Stimulated activated CD8-positive, alpha-beta memory T cell treated with anti-CD3 and anti-CD28 coated beads, Interleukin-7, amount 100 ng/mL, for 1 hour (primary cell): ENCODE measurements around the gene TRMT44.

Source experiments
- DNase-seq, 2 donors: peaks; one replicate each; pipeline ENCODE4 v3.0.0-alpha.2; 2020; ENCODE audit warnings: low read depth in 2 of 2

The TRMT44 gene

DNA sequence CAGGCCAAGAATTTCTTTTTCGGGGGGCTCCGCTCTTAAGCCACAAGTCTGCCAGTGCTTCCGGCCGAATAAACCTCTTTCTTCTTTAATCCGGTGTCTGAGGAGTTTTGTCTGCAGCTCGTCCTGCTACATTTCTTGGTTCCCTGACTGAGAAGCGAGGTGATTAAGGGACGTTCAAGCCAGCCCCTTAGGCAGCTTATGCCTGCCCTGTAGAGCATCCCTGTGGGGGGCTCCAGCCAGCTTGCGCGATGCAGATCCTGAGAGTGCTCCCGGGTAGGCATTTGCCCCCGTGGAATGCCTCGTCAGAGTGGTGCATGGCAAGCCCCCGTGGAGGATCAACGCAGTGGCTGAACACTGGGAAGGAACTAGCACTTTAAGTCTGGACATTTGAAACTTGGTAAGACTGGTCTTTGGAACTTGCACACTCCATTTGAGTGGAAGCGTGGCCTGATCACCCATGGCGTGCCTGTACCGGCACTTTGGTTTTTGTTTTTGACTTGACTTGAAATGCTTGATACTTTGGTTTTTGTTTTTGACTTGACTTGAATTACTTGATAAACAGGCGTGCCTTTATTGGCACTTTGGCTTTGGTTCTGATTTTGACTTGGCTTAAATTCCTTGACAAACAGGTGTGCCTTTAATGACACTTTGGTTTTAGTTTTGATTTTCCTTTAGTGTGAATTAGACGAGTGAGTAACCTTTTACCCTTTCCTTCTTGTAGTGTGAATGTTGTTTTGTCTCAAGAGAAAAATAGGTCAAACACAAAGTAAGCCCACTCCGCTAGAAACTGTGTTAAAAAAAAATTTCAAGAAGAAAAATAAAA lies 6.1 kb upstream of the TRMT44 start:
- DNase-seq, result no peak

DNA sequence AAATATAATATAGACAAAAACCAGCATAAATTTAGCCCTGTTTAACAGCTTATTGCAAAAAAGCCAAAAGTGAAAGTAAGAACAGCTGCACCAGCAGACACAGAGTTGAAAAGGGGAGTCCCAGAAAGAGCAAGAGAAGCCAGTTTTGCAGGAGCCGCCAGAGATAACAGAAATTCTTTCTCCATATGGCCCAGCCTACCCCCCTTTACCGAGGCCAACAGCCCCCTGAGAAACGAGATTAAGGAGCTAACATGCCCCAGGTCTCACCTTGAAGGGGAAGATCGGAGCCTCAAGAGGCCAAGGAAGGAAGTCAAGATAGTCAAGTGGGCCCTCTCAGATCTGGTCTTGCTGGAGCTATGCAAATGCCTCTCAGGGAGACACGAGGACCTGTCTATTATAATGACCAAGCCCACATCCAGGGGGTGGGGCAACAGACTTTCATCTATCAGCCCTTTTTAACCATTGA lies 4.9 kb upstream of the TRMT44 start:
- DNase-seq, result no peak

DNA sequence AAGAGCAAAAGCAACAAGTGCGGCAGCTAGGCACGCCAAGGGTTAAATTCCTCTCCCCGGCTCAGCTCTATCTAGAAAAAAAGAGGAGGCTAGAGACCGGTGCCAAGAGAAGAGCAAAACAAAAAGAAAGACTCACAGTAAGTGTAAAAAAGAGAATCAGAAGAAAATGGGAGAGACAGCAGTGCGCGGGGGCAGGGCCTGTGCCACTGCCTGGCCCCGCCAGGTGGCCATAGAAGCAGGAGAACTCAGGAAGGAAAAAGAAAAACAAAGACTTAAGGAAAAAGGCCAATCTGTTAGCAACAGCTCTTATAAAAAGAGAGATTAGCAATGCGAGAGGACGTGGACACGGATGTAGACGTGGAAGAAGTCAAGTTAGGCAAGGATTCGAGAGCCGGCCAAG lies 3.3 kb upstream of the TRMT44 start:
- DNase-seq, result no peak

DNA sequence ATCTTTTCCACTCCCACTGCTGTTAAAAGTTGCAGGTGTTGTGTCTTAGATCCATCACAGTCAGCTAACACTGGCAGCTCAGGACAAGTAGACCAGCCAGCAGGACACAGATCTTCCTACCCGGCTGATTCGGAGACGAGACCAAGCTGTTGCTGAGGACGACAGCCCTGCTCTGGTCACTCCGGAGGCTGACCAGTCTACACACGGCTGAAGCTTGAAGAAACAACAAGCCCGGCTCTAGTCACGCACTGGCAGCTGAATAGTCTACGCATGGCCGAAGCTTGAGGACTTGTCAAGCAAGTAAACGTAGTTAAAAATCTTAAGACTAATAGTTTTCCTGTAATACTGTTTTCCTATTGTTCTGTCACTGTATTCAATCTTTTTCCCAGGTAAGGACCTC lies 1.8 kb upstream of the TRMT44 start:
- DNase-seq, result no peak

DNA sequence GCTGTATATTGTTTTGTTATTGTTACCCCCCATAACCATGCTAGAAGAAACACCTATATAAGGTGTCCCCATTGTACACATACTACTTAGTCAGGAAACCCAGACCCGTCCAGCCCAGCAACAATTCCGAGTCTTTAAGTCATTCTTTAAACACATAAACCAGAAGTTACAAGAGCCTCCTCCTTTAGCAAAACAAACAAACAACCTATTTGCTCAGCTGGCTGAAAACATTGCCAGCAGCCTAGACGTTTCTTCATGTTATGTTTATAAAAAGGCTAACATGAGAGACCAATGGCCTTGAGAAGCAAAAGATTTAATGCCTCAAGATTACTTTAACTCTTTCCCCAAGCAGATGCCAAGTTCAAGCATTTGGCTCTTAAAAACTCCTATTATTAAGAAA lies 1.4 kb upstream of the TRMT44 start:
- DNase-seq, result no peak

DNA sequence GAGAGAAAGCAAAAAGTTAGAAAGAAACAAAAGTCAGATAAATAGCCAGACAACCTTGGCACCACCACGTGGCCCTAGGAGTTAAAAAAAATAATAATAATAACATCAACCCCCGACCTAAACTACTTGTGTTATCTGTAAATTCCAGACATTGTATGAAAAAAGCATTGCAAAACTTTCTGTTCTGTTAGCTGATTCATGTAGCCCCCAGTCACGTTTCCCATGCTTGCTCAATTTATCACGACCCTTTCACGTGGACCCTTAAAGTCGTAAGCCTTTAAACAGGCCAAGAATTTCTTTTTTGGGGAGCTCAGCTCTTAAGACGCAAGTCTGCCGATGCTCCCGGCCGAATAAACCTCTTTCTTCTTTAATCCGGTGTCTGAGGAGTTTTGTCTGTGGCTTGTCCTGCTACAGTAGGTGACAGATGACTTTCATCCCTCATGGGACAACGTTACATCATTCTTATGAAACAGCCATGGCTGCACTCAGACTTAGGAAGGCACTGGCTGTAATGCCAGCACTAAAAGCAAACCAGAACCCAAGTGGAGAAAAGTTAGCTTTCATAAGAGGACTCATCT lies 574 bp upstream of the TRMT44 start:
- no peak for DNase-seq

DNA sequence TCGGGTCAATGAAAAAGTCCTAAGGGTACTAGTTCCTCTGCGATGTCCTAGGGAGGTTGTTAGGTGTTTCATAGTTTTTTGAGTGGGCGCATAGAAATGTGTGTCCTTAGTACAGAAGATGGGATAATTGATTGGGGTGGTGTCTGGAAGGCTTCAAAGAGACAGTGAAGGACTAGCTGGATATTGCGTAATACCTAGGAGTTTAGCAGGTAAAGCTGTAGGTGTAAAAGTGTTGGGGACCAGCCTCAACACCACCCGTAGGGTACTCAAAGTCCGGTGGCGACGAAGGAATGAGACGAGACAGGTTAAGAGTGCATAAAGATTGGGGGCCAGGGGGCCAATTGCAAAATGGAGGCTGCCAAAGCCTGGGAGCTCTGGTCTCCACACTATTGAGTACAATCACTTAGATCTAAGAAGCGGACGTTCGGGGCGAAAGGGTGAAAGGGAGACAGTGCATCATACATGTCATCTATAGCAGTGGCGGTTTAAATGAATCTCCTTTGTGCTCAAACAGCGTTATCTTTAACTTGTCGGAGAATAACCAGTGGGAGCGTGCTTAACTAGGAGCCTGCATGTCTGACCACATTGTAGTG lies 1.0 kb downstream of the TRMT44 start:
- no peak for DNase-seq

DNA sequence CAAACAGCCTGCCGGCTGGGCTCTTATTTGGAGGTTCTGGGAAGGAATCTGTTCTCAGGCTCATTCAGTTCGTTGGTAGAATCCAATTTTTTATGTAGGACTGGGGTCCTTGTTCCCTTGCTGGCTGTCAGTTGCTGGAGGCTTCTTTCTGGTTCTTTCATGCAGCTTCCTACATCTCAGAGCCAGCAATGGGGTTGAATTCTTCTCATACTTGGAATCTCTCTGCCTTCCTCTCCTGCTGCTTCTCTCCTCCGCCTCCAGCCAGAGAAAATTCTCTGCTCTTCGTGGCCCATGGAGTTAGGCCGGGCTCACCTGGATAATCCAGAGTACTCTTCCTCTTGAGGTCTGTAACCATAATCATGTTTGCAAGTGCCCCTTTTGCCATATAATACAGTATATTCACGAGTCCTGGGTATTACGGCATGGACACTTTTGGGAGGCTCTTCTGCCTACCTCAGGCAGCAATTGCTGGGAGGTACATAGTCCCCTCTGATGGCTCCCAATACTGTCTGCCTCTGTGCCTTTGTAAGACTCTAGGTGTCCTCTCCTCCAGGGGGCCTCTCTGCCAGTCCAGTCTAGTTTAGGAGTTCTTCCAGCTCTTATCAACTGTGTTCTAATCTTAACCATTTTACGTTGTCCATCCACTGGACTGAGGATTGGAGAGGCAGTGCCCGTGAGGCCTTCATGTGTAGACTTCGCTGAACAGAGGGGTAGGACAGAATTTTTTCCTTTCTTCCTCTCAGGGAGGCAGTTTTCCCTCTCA lies 2.2 kb downstream of the TRMT44 start:
- no peak for DNase-seq

DNA sequence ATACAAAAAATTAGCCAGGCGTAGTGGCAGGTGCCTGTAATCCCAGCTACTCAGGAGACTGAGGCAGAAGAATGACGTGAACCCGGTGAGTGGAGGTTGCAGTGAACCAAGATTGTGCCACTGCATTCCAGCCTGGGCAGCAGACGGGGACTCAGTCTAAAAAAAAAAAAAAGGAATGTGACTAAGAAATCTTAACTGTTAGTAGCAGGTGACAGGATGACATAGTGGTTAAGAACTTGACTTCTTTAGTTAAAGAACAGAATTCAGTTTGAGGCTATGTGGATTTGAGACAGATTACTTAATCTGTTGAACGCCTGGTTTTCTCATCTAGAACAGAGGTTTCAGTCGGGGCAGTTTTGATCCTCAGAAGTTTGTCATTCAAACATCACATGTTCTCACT lies 3.2 kb downstream of the TRMT44 start:
- DNase-seq, result no peak

DNA sequence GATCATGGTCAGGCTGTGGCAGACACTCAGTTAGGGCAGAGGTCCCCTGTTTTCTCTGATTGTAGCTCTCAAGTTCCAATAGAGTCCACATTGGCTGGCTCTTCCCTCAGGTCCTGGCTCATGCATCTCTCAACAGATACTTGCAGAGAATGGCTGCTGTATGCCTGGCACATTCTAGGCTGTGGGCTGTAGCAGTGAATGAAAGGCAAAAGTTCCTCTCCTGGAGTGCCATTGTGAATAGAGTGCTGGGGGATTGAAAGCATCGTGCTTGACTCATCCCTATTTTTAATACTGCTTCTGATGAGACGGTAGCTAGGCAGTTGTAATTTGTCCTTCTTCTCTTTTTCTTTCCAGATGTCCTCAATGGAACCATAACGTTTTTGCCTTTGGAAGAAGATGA lies 5.5 kb downstream of the TRMT44 start:
- DNase-seq, result no peak

DNA sequence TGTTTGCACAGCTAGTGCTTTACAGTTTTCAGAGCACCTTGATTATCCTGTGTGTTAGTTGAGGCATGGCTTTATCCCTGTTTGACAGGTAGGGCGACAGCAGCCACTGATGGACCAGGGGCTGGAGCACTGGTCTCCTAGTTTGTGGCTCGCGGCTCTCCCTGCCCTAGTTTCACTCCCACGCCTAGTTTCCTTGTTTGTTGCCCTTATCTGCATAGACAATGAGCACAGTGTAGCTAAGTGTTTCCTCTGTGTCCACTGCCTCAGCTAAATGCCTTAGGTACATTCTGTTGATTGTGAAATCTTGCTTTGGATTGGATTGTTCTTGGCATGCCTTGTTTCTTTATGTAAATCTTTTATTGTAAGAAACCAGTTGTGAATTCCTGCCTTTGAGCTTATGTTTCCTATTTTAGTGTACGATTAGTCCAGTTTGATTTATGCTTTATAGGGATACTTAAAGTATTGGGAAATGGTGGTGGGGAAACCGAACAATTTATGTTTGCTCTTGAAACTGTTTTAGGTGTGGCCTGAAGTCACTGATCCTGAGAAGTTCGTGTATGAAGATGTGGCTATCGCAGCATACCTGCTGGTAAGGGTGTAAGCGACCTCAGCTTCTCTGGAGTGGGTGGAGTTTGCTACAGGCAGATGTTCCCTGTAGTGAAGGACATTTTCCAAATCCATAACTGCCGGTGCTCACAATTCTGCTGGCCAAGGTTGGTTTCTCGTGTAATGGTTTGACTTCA lies 11.0 kb downstream of the TRMT44 start:
- no peak for DNase-seq

DNA sequence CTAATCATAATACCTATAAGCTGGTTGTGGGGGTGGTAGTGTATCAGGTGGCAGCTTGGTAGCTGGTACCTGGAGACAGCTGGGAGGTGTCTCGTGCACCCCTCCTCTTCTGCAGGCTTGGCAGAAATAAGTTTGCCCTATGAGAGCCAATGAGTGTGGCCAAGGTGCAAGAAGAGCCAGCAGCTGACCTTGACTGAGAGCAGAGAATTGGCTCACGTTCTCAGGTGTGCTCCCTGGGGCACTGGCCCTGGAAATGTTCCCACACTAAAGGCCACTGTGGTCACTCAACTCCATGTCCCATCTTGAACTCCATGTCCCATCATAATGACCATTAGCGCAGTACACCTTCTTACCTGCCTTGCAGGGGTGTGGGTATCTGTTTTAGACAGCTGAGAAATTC lies 13.4 kb downstream of the TRMT44 start:
- DNase-seq, result no peak

DNA sequence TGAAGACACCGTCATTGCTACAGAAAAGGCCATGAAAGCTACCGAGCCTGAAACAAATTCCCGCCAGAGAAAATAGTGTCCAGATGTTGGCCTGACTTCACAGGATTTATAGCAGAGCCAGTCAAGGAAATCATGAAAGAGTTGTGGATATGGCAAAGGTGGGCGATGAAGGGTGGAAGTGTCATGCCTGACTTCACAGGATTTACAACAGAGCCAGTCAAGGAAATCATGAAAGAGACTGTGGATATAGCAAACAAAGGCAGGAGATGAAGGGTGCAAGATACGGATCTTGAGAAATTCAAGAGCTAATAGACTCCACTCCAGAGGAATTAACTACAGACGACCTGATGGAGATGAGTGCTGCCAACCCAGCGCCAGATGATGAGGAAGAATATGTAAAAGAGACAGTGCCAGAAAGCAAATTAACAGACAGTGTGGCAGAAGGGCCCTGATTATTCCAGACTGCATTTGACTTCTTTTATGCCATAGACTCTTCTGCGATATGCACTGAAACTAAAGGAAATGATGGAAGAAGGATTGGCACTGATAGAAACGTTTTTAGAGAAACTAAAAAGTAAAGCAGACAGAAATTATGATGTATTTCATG lies 17.2 kb downstream of the TRMT44 start:
- DNase-seq, result no peak

DNA sequence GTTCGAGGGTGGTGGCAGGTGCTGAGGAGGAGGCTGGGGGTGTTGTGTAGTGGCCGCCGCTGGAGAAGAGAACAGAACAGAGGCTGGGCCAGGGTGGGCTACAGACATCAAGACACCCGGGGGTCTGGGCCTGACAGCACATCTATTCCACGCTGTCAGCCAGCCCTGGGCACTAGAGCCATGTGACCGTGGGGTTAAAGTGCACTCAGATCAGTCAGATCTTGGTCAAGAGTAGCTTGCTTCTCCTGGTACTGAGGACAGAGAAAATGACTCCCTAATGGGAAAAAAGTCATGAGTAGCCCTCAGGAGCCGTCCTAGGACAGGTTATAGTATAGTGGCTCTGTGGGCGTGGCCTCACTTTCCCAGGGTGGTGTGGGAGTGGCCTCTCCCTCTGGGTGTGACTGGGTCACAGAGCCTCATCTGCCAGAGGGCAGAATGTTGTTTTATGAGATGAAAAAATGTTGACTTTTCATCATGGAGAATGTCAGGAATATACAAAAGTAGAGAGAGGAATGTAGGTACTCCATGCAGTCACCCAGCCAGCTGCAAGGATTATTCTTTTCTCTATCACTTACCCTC lies 19.4 kb downstream of the TRMT44 start:
- no peak for DNase-seq

DNA sequence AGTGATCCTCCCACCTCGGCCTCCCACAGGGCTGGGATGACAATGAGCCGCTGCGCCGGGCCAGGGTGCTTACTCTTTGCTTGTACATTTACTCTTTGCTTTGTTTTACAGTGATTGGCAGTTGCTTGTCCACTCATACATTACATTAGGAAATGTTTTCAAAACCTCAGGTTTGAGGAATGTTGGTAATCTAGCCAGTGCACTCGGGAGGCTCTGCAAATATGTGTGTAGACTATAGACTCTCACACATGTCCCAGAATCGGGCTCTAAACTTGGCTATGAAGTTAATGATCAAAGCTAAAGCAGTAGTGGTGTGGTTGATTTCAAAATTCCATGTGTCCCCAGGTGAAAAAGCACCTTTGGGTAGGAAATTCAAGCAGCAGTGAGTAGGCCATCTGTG lies 20.5 kb downstream of the TRMT44 start:
- DNase-seq, result no peak

DNA sequence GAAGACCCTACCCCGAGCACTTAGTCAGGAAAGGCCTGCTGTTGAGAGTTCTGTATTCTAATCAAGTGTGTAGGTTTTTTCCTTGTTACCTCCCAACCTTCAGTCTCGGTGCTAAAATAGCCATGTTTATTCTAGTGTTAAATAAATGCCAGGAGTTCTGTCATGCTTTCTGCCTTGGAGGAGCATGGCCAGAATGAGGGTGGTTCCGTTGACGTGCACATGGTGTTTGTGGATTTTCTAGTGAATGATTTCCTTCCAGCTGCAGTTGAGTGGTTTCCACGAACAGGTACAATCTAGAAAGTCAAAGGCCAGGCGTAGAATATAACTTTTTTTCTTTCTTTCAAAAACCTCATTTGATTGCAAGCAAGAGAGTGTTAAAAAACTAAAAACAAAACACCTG lies 21.0 kb downstream of the TRMT44 start:
- DNase-seq, result no peak

DNA sequence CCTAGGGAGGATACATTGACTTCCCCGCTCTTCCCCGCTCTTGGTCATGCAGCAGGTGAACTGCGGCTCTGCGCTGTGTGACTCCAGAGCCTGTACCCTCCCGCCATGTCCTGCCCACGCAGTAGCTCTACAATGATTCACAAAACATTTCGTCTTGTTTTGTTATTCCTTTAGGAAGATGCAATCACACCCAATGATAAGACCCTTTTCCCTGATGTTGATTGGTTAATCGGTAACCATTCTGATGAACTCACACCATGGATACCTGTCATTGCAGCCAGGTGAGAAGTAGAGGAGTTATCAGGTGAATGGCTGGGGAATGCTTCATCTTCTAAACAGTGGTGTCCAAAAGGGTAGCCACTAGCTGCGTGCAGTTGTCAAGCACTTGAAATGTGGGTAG lies 23.2 kb downstream of the TRMT44 start:
- DNase-seq, result no peak

DNA sequence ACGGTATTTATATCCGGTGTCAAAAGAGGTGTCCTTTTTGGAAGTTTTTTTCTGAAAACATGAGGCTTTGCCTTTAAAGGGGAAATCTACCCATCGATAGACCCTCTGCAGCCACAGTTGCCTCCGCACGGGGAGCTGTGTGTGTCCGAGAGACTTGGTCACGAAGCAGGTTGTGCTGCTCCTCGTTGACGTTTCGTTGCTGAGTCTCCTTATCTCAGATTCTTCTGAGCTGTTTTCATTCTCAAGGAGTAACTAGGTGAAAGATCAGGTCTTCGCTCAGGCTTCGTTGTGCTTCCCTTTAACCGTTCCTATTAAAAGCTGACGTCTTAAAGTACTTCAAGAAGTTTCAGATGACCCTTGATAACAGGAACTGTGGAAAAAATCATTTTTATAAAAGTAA lies 23.8 kb downstream of the TRMT44 start:
- no peak for DNase-seq

DNA sequence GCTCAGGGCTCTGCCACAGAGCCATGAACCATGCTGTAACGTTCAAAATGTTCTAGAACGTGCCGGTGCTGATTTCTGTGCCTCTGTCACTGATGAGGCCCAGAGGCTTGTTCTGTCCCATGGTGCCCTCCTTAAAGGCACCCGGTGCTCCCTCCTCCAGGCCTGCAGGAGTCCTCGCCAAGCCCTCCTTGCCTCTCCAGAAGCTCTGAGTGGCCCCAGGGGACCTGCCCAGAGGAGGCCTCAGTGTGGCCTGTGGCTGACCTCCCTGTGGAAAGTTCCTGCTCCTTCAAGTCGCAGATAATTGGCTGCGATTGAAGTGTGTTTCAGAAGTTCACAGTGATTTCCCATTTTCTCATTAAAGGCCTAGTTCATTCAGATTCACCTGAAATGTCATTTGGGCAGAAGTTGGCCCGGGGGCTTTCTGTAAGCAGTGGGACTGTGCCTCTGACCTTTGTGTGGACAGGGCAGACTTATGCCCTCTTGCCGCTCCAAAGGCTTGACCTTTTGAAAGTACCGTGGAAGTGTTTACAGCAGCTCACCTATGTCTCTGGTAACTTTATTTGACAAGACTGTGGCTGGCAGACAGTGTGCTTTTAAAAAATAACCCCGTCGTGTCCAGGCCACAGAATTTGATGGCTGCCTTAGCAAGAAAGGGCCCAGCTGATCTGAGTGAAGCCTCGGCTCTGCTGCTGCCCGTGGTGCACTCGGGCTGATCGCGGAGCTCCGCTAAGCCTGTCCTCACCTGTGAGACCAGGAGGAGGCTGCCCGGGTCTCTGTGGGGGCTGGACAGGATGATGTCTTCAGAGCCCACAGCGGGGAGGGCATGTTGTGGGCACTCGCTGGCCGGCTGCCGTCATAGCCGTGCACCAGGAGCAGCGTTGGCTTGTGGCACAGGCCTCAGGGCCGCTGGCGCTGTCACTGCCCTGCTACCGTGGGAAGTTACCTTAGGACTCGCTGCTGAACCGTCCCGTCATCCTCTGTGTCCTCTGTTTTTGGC lies 25.3 kb downstream of the TRMT44 start:
- no peak for DNase-seq

DNA sequence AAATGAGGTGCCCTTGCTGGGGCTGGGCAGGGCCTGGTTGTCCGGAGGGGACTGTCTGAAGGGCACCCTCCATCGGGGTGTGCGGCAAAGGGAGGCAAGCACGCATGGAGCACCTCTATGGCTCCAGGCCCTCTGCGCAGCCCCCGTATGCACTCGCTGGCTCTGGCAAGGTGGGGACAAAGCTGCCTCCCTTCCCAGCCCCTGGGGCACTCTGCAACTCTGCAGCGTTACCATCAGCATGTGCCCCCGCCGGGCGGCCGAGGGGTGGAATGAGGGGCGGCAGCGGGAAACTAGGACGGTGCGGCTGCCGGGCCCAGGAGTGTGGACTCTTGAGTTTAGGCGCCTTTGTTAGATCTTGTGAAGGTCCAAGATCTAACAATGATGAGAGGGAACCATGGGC lies 26.4 kb downstream of the TRMT44 start:
- DNase-seq, result no peak
